Esophagus squamous epithelium (tissue), 4 donors: Measurements from ENCODE around the gene GNA12.

Experiments used
- POLR2A ChIP-seq, 4 donors: fragments of 450-650 bp; IDR thresholded peaks; one replicate each; pipeline ENCODE4 v1.6.1; 2017; ENCODE audit warnings: antibody characterized with exemption in 4 of 4, mild to moderate bottlenecking in 4 of 4, moderate library complexity in 3 of 4
- TF ChIP-seq, protein P1 (sequence below), 6 experiments: fragments of 450-650 bp in 4 of 6; fragments of 200-600 bp in 2 of 6; sonication (generic) in 2 of 6; IDR thresholded peaks; one replicate each; pipeline ENCODE4 v1.5.1; 2016 to 2019; ENCODE audit warnings: antibody characterized with exemption in 6 of 6, mild to moderate bottlenecking in 4 of 6, moderate library complexity in 4 of 6

DNA sequence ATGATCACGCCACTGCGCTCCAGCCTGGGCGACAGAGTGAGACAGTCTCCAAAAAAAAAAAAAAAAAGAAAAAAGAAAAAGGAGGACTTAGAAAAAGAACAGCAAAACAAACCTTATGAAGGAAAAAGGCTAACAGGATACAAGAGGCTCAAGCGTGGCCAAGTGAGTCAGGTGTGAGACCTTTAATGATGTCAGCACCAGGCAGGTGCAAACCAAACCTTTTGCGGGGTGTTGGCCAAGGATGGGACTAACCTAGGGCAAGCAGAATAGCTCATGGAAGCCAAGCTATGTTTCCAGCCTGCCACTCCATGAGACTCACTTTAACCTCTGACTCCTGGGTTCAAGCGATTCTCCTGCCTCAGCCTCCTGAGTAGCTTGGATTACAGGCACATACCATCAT lies 11.3 kb upstream of the GNA12 start:
- no peak for TF ChIP-seq POLR2A (IDR thresholded peaks at IDR 0.05)
- TF ChIP-seq, protein P1, sequence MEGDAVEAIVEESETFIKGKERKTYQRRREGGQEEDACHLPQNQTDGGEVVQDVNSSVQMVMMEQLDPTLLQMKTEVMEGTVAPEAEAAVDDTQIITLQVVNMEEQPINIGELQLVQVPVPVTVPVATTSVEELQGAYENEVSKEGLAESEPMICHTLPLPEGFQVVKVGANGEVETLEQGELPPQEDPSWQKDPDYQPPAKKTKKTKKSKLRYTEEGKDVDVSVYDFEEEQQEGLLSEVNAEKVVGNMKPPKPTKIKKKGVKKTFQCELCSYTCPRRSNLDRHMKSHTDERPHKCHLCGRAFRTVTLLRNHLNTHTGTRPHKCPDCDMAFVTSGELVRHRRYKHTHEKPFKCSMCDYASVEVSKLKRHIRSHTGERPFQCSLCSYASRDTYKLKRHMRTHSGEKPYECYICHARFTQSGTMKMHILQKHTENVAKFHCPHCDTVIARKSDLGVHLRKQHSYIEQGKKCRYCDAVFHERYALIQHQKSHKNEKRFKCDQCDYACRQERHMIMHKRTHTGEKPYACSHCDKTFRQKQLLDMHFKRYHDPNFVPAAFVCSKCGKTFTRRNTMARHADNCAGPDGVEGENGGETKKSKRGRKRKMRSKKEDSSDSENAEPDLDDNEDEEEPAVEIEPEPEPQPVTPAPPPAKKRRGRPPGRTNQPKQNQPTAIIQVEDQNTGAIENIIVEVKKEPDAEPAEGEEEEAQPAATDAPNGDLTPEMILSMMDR (IDR thresholded peaks at IDR 0.05), result no peak
